Liver (tissue), 9 donors: ENCODE measurements around the gene CYLD. TPM values are rescaled to one million over a fixed set of nuclear protein-coding genes. Genes with fewer than 3 reads are reported as not detected.

Experiments
- DNase-seq: peaks from one replicate; pipeline ENCODE4 v3.0.0-alpha.2; 2017; ENCODE audit warnings: low spot score
- H3K27ac ChIP-seq, 2 donors: one replicate each; pipeline ENCODE4 v1.7.0; 2013; ENCODE audit warnings: inconsistent platforms in 2 of 2, low read length in 2 of 2, control low read depth in 1 of 2, low read depth in 1 of 2, mild to moderate bottlenecking in 1 of 2
- H3K27me3 ChIP-seq, 4 donors: one replicate each; pipeline versions ENCODE4 v1.6.1 to v1.7.0; 2013; ENCODE audit warnings: low read length in 3 of 4, inconsistent platforms in 1 of 4, mild to moderate bottlenecking in 1 of 4, moderate library complexity in 1 of 4; ENCODE audit not compliant: control insufficient read depth in 4 of 4, insufficient read depth in 4 of 4
- H3K36me3 ChIP-seq, 4 donors: one replicate each; pipeline versions ENCODE4 v1.6.1 to v1.7.0; 2013; ENCODE audit warnings: low read length in 3 of 4, mild to moderate bottlenecking in 3 of 4, low read depth in 1 of 4, moderate library complexity in 1 of 4; ENCODE audit not compliant: control insufficient read depth in 4 of 4, insufficient read depth in 3 of 4
- H3K4me1 ChIP-seq, 4 donors: one replicate each; pipeline versions ENCODE4 v1.6.1 to v1.7.0; 2013; ENCODE audit warnings: low read length in 3 of 4, mild to moderate bottlenecking in 3 of 4, moderate library complexity in 1 of 4; ENCODE audit not compliant: control insufficient read depth in 4 of 4, insufficient read depth in 4 of 4
- H3K4me3 ChIP-seq, 3 donors: one replicate each; pipeline versions ENCODE4 v1.6.1 to v1.7.0; 2013; ENCODE audit warnings: low read length in 3 of 3, control low read depth in 1 of 3, low read depth in 1 of 3, mild to moderate bottlenecking in 1 of 3
- H3K9ac ChIP-seq, 2 donors: one replicate each; pipeline ENCODE4 v1.7.0; 2013; ENCODE audit warnings: low read length in 2 of 2, mild to moderate bottlenecking in 2 of 2, moderate library complexity in 2 of 2, control low read depth in 1 of 2, low read depth in 1 of 2
- H3K9me3 ChIP-seq, 4 donors: one replicate each; pipeline versions ENCODE4 v1.6.1 to v1.7.0; 2013; ENCODE audit warnings: low read length in 3 of 4; ENCODE audit not compliant: control insufficient read depth in 4 of 4
- ATF3 ChIP-seq: IDR thresholded peaks from 2 replicates; pipeline ENCODE4 v1.6.1; 2016; ENCODE audit warnings: antibody characterized with exemption
- CTCF ChIP-seq: fragments of 150-350 bp; IDR thresholded peaks from 2 replicates; pipeline ENCODE4 v1.5.1; 2017; ENCODE audit warnings: improper control_type of control experiment, low read depth, low read length; ENCODE audit not compliant: missing input control
- EGR1 ChIP-seq, 2 donors: IDR thresholded peaks; 2 replicates each; pipeline ENCODE4 v1.6.1; 2016 to 2018; ENCODE audit warnings: antibody characterized with exemption in 2 of 2, low read depth in 2 of 2
- FOXA1 ChIP-seq: IDR thresholded peaks from 2 replicates; pipeline ENCODE4 v1.6.1; 2016; ENCODE audit warnings: antibody characterized with exemption
- FOXA2 ChIP-seq: IDR thresholded peaks from 2 replicates; pipeline ENCODE4 v1.6.1; 2016; ENCODE audit warnings: antibody characterized with exemption
- GABPA ChIP-seq, 2 donors: IDR thresholded peaks in 1 of 2; conservative IDR thresholded peaks in 1 of 2; 2 replicates each; pipeline ENCODE4 v1.6.1; 2016; ENCODE audit warnings: antibody characterized with exemption in 2 of 2, mild to moderate bottlenecking in 1 of 2, moderate library complexity in 1 of 2
- HNF4A ChIP-seq, 2 donors: conservative IDR thresholded peaks; 2 replicates each; pipeline ENCODE4 v1.6.1; 2016; ENCODE audit warnings: antibody characterized with exemption in 2 of 2, mild to moderate bottlenecking in 2 of 2
- HNF4G ChIP-seq: IDR thresholded peaks from 2 replicates; pipeline ENCODE4 v1.6.1; 2016; ENCODE audit warnings: antibody characterized with exemption
- JUND ChIP-seq, 2 donors: IDR thresholded peaks; 2 replicates each; pipeline ENCODE4 v1.6.1; 2016; ENCODE audit warnings: antibody characterized with exemption in 2 of 2
- NR2F2 ChIP-seq: IDR thresholded peaks from 2 replicates; pipeline ENCODE4 v1.6.1; 2016; ENCODE audit warnings: antibody characterized with exemption
- RAD21 ChIP-seq, 2 donors: IDR thresholded peaks; 2 replicates each; pipeline ENCODE4 v1.6.1; 2016; ENCODE audit warnings: antibody characterized with exemption in 2 of 2, mild to moderate bottlenecking in 2 of 2
- REST ChIP-seq: IDR thresholded peaks from 2 replicates; pipeline ENCODE4 v1.6.1; 2016; ENCODE audit warnings: antibody characterized with exemption, mild to moderate bottlenecking
- RXRA ChIP-seq, 2 donors: IDR thresholded peaks; 2 replicates each; pipeline ENCODE4 v1.6.1; 2017 to 2018; ENCODE audit warnings: antibody characterized with exemption in 2 of 2, mild to moderate bottlenecking in 1 of 2
- SP1 ChIP-seq: IDR thresholded peaks from 2 replicates; pipeline ENCODE4 v1.6.1; 2018; ENCODE audit warnings: antibody characterized with exemption, mild to moderate bottlenecking
- TAF1 ChIP-seq: conservative IDR thresholded peaks from 2 replicates; pipeline ENCODE4 v1.6.1; 2016; ENCODE audit warnings: antibody characterized with exemption, mild to moderate bottlenecking
- YY1 ChIP-seq: IDR thresholded peaks from 2 replicates; pipeline ENCODE4 v1.6.1; 2016; ENCODE audit warnings: antibody characterized with exemption, mild to moderate bottlenecking
- ZBTB33 ChIP-seq: IDR thresholded peaks from 2 replicates; pipeline ENCODE4 v1.6.1; 2016; ENCODE audit warnings: antibody characterized with exemption
- WGBS: extraction: QIAGEN DNeasy Blood & Tissue Kit; methylation state at CpG from one replicate; pipeline ENCODE4 v1.1.7; 2013; 5-methylcytosine and 5-hydroxymethylcytosine counted together
- polyA plus RNA-seq, 2 donors: library from polyadenylated mRNA; stranded (reverse) in 1 of 2; unstranded in 1 of 2; fragments of 200-250 nt in 1 of 2; fragments of >200 nt in 1 of 2; fragmentation: Nextera tagmentation in 1 of 2; extraction: Ambion mirVana in 1 of 2; gene quantifications; one replicate each; pipeline versions ENCODE4 v1.2.1 to v1.2.3, GENCODE V29; 2013 to 2015
- total RNA-seq, 2 donors: library from RNA; depleted of rRNA; stranded (reverse); fragments of >200 nt; gene quantifications; one replicate each; pipeline ENCODE4 v1.2.3, GENCODE V29; 2014
- donor health status: healthy.
- donor health status: healthy.
- donor health status: healthy.
- donor health status: healthy.
- donor health status: healthy.

CYLD gene
- total and polyA plus RNA-seq, 4 donors: 8.2 to 42.7 (median 13.8) TPM

- Histone ChIP-seq H3K27ac (peak overlapping the region in 1 of 2 donors; percentile 34), H3K4me3 (no peak overlapping the region), H3K27me3 (no peaks in the 10 kb centered on the region), H3K4me1 (peaks cover 11 to 57% (median 35%) of the 10 kb centered on the region in 4 donors), H3K9me3 (no peaks in the 10 kb centered on the region), H3K9ac (no peak overlapping the region), H3K36me3 (no peaks in the 10 kb centered on the region)
- no peak for TF ChIP-seq EGR1 (IDR thresholded peaks at IDR 0.05; ENCODE audit: low read depth in 2 of 2)
- TF ChIP-seq SP1: peak; percentile 70
- peak; percentile 52 to 60 for TF ChIP-seq HNF4A (conservative IDR thresholded peaks at IDR 0.05)
- peak; percentile 68 to 71 for TF ChIP-seq RXRA (IDR thresholded peaks at IDR 0.05)
- peak; percentile 8 for TF ChIP-seq CTCF
- no peak for TF ChIP-seq GABPA (IDR thresholded peaks at IDR 0.05 in 1 of 2, conservative IDR thresholded peaks at IDR 0.05 in 1 of 2)
- TF ChIP-seq TAF1: no peak
- TF ChIP-seq YY1: peak; percentile 45
- peak; percentile 18 for TF ChIP-seq FOXA2
- TF ChIP-seq RAD21 (IDR thresholded peaks at IDR 0.05): peak; percentile 25 to 57
- no peak for TF ChIP-seq ATF3
- TF ChIP-seq ZBTB33: no peak
- no peak for TF ChIP-seq FOXA1
- no peak for TF ChIP-seq HNF4G
- no peak for TF ChIP-seq JUND (IDR thresholded peaks at IDR 0.05)
- TF ChIP-seq NR2F2: no peak
- WGBS: 26% methylated on average over 5 of the region's 5 CpGs
- peak; percentile 5 for DNase-seq
Measured at GRCh38 chr16:50844840-50845239, 103.0 kb downstream of the CYLD start.

GRCh38 chr16:50845296-50845695 is 103.4 kb downstream of the CYLD start:
- Histone ChIP-seq H3K9ac (no peak overlapping the region), H3K27ac (no peak overlapping the region), H3K4me1 (peaks cover 8 to 53% (median 34%) of the 10 kb centered on the region in 4 donors), H3K9me3 (no peaks in the 10 kb centered on the region), H3K36me3 (no peaks in the 10 kb centered on the region), H3K4me3 (no peak overlapping the region), H3K27me3 (no peaks in the 10 kb centered on the region)
- peak; percentile 27 for DNase-seq
- WGBS: 86% methylated on average over 2 of the region's 2 CpGs
- TF ChIP-seq JUND (IDR thresholded peaks at IDR 0.05): no peak
- TF ChIP-seq FOXA2: no peak
- TF ChIP-seq RXRA (IDR thresholded peaks at IDR 0.05): no peak
- TF ChIP-seq YY1: no peak
- TF ChIP-seq FOXA1: no peak
- no peak for TF ChIP-seq HNF4G
- no peak for TF ChIP-seq REST
- TF ChIP-seq NR2F2: no peak
- no peak for TF ChIP-seq ATF3
